Body of pancreas (tissue), 4 donors: ENCODE measurements around the gene UBR3. TPM values are rescaled to one million over a fixed set of nuclear protein-coding genes. Genes with fewer than 3 reads are reported as not detected.

Source experiments
- ATAC-seq: fragments of 150-250 bp; one replicate; pipeline ENCODE4 v1.9.1; 2016
- DNase-seq, 4 donors: peaks; one replicate each; pipeline ENCODE4 v3.0.0-alpha.2; 2019
- H3K27ac ChIP-seq, 4 donors: fragments of 200-600 bp; sonication (generic); 1 replicate in 3 of 4; 2 replicates in 1 of 4; pipeline versions ENCODE4 v1.5.1 to v1.6.1; 2016 to 2019; ENCODE audit warnings: mild to moderate bottlenecking in 1 of 4, mixed read lengths in 1 of 4, moderate library complexity in 1 of 4
- H3K27me3 ChIP-seq, 2 donors: fragments of 200-600 bp; sonication (generic); one replicate each; pipeline ENCODE4 v1.6.0; 2016; ENCODE audit warnings: mild to moderate bottlenecking in 1 of 2
- H3K36me3 ChIP-seq, 2 donors: fragments of 200-600 bp; sonication (generic); replicated peaks in 1 of 2; 2 replicates each; pipeline ENCODE4 v1.5.1; 2016; ENCODE audit warnings: low read depth in 2 of 2; ENCODE audit not compliant: insufficient read depth in 1 of 2
- H3K4me1 ChIP-seq: fragments of 200-600 bp; sonication (generic); one replicate; pipeline ENCODE4 v1.6.0; 2016
- H3K4me3 ChIP-seq, 2 donors: fragments of 200-600 bp; sonication (generic); 1 replicate in 1 of 2; 2 replicates in 1 of 2; pipeline ENCODE4 v1.5.1; 2016 to 2019
- H3K9me3 ChIP-seq, 3 donors: fragments of 200-600 bp; sonication (generic); 1 replicate in 2 of 3; 2 replicates in 1 of 3; pipeline ENCODE4 v1.5.1; 2016
- POLR2A ChIP-seq, 3 donors: fragments of 450-650 bp; IDR thresholded peaks; one replicate each; pipeline ENCODE4 v1.6.1; 2016; ENCODE audit warnings: antibody characterized with exemption in 3 of 3, mild to moderate bottlenecking in 2 of 3
- WGBS, 2 donors: methylation state at CpG; one replicate each; pipeline ENCODE4 v1.1.5; 2017; 5-methylcytosine and 5-hydroxymethylcytosine counted together
- intact Hi-C: fragments of 100-400 bp; cut with DNase I; formaldehyde crosslinking; loops from one replicate; pipeline ENCODE4 v1.15.1; 2023
- total RNA-seq, 2 donors: library from RNA; depleted of rRNA; stranded (reverse); fragments of >200 nt; gene quantifications; one replicate each; pipeline ENCODE4 v1.1.0, GENCODE V29; 2016
- TF ChIP-seq, protein P1 (sequence below), 7 experiments: fragments of 450-650 bp in 4 of 7; fragments of 200-600 bp in 3 of 7; sonication (generic) in 3 of 7; IDR thresholded peaks; one replicate each; pipeline ENCODE4 v1.5.1; 2016 to 2019; ENCODE audit warnings: antibody characterized with exemption in 7 of 7

The UBR3 gene
- total RNA-seq, 2 donors from 2014 or later: 30.1 to 52.1 TPM

DNA sequence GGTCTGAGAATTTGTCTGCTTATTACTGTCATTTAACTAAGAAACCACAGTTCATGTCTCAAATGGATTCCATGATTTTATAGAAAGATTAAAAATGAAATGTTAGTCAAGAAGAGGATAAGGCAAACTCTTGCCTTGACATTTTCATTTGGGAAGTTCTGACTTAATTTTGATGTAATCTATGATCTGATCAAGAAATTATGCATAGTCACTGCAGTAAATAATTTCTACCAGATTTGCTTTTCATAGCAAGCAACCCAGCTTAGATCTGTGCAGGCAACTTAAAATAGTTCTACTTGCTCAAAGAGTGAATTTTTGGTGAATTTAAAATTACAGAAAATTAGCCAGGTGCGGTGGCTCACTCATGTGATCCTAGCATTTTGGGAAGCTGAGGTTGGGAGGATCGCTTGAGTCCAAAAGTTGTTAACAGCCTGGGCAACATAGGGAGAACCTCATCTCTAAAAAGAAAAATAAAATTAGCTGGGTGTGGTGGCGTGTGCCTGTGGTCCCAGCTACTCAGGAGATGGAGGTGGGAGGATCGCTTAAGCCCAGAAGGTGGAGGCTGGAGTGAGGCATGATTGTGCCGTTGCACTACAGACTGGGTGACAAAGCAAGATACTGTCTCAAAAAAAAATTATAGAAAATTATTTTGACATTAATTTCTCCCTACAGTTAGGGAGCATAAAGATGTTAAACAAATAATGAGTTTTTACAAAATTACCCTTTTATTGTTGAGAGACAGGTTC is 192.0 kb downstream of the UBR3 start:
- Histone ChIP-seq H3K9me3 (no peaks in the 10 kb centered on the region), H3K27ac (no peak overlapping the region), H3K27me3 (no peaks in the 10 kb centered on the region), H3K36me3 (no peaks in the 10 kb centered on the region), H3K4me3 (no peak overlapping the region), H3K4me1 (no peaks in the 10 kb centered on the region)
- no peak for TF ChIP-seq POLR2A (IDR thresholded peaks at IDR 0.05)
- TF ChIP-seq, protein P1, sequence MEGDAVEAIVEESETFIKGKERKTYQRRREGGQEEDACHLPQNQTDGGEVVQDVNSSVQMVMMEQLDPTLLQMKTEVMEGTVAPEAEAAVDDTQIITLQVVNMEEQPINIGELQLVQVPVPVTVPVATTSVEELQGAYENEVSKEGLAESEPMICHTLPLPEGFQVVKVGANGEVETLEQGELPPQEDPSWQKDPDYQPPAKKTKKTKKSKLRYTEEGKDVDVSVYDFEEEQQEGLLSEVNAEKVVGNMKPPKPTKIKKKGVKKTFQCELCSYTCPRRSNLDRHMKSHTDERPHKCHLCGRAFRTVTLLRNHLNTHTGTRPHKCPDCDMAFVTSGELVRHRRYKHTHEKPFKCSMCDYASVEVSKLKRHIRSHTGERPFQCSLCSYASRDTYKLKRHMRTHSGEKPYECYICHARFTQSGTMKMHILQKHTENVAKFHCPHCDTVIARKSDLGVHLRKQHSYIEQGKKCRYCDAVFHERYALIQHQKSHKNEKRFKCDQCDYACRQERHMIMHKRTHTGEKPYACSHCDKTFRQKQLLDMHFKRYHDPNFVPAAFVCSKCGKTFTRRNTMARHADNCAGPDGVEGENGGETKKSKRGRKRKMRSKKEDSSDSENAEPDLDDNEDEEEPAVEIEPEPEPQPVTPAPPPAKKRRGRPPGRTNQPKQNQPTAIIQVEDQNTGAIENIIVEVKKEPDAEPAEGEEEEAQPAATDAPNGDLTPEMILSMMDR (IDR thresholded peaks at IDR 0.05): no peak
- 87 to 97% methylated on average over 5 of the region's 5 CpGs for WGBS, 2 donors
- ATAC-seq (no peak), DNase-seq (no peak)
- intact Hi-C loops: no loop called here

DNA sequence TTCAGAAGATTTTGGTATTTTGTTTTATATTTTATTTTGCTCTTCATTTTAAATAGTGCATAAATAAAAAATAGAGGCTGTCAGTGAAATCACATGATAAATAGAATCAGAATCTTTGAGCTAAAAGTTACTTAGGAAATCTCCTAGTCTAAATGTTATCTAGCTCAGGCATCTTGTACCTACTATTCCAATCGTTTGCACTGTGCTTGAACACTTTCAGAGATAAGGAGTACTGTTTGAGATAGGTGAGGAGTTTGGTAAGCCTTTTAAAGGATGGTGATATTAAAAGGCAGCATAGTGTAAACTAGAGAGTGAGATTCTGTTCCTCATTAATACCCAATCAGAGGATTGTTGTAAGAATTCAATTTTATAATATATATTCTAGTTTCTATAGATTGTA is 193.5 kb downstream of the UBR3 start:
- Histone ChIP-seq H3K27me3 (no peaks in the 10 kb centered on the region), H3K36me3 (peaks cover 0 to 1% of the 10 kb centered on the region in 2 donors), H3K4me3 (no peak overlapping the region), H3K27ac (no peak overlapping the region), H3K9me3 (no peaks in the 10 kb centered on the region), H3K4me1 (no peaks in the 10 kb centered on the region)
- 14 to 25% methylated on average over 1 of the region's 1 CpG for whole genome bisulfite sequencing, 2 donors
- DNase-seq: no peak
- TF ChIP-seq, protein P1 (IDR thresholded peaks at IDR 0.05): no peak
- TF ChIP-seq POLR2A (IDR thresholded peaks at IDR 0.05): no peak
- intact Hi-C loops: no loop called here
- ATAC-seq: no peak

GRCh38 chr2:170022692-170023091 is 195.4 kb downstream of the UBR3 start:
- ATAC-seq (no peak), DNase-seq (no peak)
- no peak overlapping the region for H3K4me3 ChIP-seq
- no peak overlapping the region for H3K27ac ChIP-seq
- peaks cover 0 to 1% of the 10 kb centered on the region in 2 donors for H3K36me3 ChIP-seq
- intact Hi-C loops: no loop called here
- H3K27me3 ChIP-seq: no peaks in the 10 kb centered on the region
- H3K9me3 ChIP-seq: no peaks in the 10 kb centered on the region
- TF ChIP-seq, protein P1 (IDR thresholded peaks at IDR 0.05): no peak
- no peak for TF ChIP-seq POLR2A (IDR thresholded peaks at IDR 0.05)
- no peaks in the 10 kb centered on the region for H3K4me1 ChIP-seq

DNA sequence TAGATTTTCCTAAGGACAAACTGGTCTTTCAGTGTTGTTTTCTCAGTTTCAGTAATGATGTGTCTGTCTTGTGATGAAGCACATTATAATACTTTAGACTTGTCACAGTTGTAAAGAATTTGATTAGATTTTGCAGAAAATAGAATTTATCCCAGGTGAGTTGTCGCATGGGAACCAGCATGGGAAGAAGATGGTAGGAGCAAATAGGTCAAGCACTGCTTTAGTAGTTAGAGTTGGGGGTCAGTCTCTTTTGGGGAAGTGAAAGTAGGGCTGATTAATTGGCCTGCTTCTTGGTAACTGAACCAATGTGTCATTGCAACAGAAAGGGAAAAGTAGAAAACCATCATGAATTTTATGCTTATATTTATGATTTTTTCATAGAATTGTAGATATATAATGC is 197.5 kb downstream of the UBR3 start:
- ATAC-seq: no peak
- intact Hi-C loops: no loop called here
- TF ChIP-seq, protein P1 (IDR thresholded peaks at IDR 0.05): no peak
- no peak for TF ChIP-seq POLR2A (IDR thresholded peaks at IDR 0.05)
- Histone ChIP-seq H3K9me3 (no peaks in the 10 kb centered on the region), H3K4me1 (no peaks in the 10 kb centered on the region), H3K4me3 (no peak overlapping the region), H3K36me3 (peaks cover 0 to 1% of the 10 kb centered on the region in 2 donors), H3K27me3 (peaks cover 0 to 2% of the 10 kb centered on the region in 2 donors), H3K27ac (no peak overlapping the region)
- 92 to 100% methylated on average over 1 of the region's 1 CpG for WGBS, 2 donors
- DNase-seq: no peak

GRCh38 chr2:170025223-170025622 is 198.0 kb downstream of the UBR3 start:
- Histone ChIP-seq H3K27ac (no peak overlapping the region), H3K27me3 (peaks cover 0 to 2% of the 10 kb centered on the region in 2 donors), H3K4me3 (no peak overlapping the region), H3K36me3 (peaks cover 0 to 1% of the 10 kb centered on the region in 2 donors), H3K4me1 (no peaks in the 10 kb centered on the region), H3K9me3 (no peaks in the 10 kb centered on the region)
- DNase-seq: no peak
- TF ChIP-seq POLR2A (IDR thresholded peaks at IDR 0.05): no peak
- TF ChIP-seq, protein P1 (IDR thresholded peaks at IDR 0.05): no peak
- WGBS, 2 donors: 89 to 98% methylated on average over 2 of the region's 2 CpGs
- ATAC-seq: no peak
- intact Hi-C loops: no loop called here
